GM12801 (cell line): ENCODE data around the gene MITD1.

Experiments
- TF ChIP-seq, protein P1 (sequence below): IDR thresholded peaks from one replicate; pipeline ENCODE4 v1.5.1; 2011; ENCODE audit warnings: control low read depth; ENCODE audit not compliant: insufficient read length; ENCODE audit errors: extremely low read depth

MITD1 gene

DNA sequence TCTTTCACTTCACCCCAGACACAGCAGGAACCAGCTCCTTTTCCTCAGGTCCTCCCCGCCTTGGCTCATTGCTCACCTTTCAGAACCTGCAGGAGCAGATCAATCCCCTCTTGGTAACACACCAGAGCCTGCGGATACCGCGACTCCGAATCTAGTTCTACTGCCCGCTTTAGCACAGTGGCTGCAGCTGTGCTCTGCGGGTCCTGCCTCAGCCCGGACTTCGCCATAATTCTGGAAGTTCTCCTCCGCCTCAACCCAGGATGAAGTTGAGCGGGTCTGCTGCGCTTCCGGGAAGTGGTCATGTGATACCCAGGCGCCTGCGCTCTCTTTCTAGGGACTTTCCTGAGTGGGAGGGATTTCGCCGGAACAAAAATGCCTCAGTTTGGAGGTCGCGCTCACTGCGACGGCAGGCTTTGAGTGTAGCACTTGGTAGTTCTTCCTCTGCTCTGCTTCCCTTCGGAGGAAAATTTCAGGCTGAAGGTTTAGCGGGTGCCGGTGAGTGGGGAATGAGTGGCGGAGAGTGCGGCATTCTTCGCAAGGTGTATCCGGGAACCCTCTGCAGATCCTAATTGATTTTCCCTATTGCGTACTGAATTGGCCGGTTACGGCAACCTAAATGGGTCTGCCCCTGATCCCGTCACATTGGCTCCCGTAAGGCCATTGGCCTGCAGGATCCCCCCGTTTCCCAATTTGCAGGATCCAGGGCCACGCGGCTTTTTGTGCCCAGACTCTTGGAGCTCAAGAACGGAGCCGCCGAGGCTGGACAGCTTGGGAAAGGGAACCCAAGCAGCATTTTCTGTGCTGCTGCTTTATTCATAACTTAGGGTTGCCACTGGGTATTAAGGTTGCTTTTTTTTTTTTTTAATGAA, at the start of gene MITD1, which contains the start of gene MRPL30:
TSS of gene MITD1 (minus strand) at position 304 of the 869 bp plus-strand sequence. CDS start at position 227, 77 bp downstream.
TSS of gene MRPL30 (plus strand) at position 430 of the 869 bp plus-strand sequence. CDS start 5,020 bp downstream, outside the sequence.
- TF ChIP-seq, protein P1, sequence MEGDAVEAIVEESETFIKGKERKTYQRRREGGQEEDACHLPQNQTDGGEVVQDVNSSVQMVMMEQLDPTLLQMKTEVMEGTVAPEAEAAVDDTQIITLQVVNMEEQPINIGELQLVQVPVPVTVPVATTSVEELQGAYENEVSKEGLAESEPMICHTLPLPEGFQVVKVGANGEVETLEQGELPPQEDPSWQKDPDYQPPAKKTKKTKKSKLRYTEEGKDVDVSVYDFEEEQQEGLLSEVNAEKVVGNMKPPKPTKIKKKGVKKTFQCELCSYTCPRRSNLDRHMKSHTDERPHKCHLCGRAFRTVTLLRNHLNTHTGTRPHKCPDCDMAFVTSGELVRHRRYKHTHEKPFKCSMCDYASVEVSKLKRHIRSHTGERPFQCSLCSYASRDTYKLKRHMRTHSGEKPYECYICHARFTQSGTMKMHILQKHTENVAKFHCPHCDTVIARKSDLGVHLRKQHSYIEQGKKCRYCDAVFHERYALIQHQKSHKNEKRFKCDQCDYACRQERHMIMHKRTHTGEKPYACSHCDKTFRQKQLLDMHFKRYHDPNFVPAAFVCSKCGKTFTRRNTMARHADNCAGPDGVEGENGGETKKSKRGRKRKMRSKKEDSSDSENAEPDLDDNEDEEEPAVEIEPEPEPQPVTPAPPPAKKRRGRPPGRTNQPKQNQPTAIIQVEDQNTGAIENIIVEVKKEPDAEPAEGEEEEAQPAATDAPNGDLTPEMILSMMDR = no peak

DNA sequence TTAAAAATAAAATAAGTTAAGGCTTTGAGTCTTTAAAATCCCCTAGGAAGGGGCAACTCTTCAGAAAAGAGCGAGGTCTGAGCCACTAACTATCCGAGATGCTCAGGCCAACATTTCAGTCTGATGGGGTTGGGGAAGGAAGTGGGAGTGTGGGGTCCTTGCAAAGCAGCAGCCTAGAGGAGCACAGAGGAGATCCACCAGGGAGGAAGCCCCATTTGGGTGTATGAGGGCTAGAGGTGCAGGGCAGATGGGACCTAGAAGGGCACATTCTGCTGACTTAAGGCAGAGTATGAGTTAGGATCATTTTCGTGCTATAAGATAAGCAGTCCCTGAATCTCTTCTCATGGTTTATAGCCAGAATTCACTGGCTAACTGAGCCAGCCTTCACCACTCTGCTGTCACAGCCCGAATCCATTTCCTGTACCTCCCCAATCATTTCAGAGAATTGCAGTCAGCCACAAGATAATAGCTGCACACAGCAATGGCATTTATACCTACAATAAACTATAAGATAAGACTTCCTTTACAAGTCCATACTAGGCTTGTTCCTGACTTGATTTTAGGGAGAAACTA, 37.2 kb upstream of the MITD1 start:
- TF ChIP-seq, protein P1 = no peak

DNA sequence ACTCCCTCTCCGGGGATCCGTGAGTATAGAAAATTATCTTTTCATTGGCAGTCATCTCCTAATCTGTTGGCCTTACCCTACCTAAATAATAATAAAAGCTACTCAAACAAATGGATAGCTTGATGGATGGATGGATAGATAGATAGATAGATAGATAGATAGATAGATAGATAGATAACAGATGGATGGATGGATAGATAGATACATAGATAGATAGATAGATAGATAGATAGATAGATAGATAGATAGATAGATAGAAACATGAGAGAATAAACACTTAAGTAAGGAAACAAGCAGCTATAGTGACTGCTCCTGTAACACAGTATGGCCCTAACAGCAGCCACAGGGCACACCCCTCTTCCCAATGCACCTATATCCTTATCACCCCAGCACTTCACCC, 35.2 kb upstream of the MITD1 start:
- TF ChIP-seq, protein P1 = no peak

DNA sequence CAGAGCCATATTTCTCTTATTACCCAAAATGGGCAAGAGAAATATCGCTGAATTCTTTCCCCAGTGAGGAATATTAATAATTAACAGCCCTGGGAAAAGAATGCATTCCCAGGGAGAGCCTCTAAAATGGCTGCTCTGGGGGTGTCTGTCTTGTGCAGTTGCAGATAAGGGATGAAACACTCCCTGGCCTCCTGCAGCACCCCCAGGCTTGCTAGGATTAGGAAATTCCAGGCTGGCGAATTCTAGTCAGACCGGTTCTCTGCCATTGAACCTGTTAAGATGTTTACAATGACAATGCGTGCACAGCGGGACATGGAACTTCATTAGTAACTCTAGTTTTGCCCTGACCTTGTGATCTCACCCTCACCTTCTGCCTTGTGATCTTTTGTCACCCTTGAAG, 24.6 kb upstream of the MITD1 start:
- TF ChIP-seq, protein P1 = no peak

DNA sequence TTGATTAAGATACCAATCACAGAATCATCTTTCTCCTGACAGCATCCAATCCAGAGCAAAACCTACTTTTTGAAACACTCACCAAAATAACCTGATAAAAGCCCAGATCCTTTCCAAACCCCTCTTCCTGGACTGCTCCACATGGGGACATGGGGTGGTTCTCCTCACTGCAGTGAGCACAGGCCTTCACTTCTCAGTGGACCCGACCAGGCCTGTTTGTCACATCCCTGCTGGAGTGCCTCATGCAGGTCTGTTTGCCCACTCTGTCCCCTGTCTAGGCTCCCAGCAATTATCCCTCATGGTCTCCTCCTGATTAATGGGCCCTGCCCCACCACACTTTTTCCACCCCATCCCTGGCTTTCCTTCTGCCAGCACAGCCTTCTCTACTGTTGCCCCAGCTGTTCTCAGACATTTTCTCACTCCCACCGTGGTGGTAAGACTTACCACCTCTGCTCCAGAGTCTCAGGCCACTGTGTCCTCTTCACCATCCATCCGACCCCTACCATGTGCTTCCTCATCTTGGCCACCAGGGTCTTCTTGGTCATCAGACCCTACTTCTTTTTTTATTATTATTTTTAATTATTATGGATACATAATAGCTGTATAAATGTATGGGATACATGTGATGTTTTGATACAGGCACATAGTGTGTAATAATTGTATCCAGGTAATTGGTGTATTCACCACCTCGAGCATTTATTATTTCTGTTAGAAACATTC, 21.3 kb upstream of the MITD1 start:
- TF ChIP-seq, protein P1 = no peak

DNA sequence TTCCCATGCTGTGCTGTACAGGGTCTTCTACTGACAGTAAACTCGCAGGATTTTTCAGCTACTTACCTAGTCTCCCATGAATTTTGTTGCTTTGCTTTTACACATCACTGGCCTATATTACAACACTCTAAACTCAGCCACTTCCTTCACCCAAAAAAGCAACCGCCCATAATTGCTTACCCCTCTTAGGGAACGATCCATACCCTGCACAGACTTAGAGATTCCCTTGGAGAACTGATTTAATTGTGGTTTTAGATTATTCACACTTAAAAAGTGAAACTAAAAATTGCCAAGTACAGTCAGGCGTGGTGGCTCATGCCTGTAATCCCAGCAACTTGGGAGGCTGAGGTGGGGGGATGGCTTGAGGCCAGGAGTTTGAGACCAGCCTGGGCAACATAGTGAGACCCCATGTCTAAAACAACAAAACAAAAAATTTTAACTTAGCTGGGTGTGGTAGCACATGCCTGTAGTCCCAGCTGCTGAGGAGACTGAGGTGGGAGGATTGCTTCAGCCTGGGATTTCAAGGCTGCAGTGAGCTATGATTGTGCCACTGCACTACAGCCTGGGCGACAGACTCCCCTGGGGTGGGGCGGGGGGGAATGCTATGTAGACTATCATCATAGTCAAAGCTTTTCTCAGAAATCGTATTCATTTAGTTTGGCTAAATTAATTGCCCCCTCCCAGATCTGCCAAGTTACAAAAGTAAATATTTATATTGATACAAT, 19.4 kb upstream of the MITD1 start:
- TF ChIP-seq, protein P1 = no peak
